HCT116 (cell line): ENCODE measurements around the gene VPS26B. TPM values are rescaled to one million over a fixed set of nuclear protein-coding genes. Genes with fewer than 3 reads are reported as not detected.

Experiments used
- ATAC-seq: fragments of 200-7000 bp; cut with Tn5 transposase; 2 replicates; pipeline ENCODE4 v1.9.1; 2020; ENCODE audit warnings: mild to moderate bottlenecking, moderate library complexity
- BruUV-seq: library from RNA; stranded (reverse); fragments of 400-500 nt; replicated peaks from 2 replicates; lab custom pipeline; 2021; lab: Mats Ljungman, UMichigan
- CTCF ChIA-PET: fragments of 300-600 bp; sonication (Branson Sonifier 250); formaldehyde crosslinking; loops from one replicate; lab custom pipeline; 2021; ENCODE audit warnings: antibody characterized with exemption; lab: Charles Lee
- POLR2A ChIA-PET: fragments of 300-600, 350-600 bp; sonication (Branson Sonifier 250); formaldehyde crosslinking; loops from one replicate; lab custom pipeline; 2021; ENCODE audit warnings: antibody characterized with exemption; lab: Charles Lee
- RAD21 ChIA-PET, 2 experiments: fragments of 300-600 bp; sonication (Branson Sonifier 250); formaldehyde crosslinking; loops; one replicate each; lab custom pipeline; 2023; ENCODE audit warnings: low total read pairs in 2 of 2; ENCODE audit not compliant: uncharacterized antibody in 2 of 2, unreplicated experiment in 2 of 2, low non-redundant PET in 1 of 2; lab: Charles Lee
- DNase-seq: peaks from one replicate; pipeline ENCODE4 v3.0.0-alpha.2; 2010; ENCODE audit warnings: low read depth, low spot score
- H2AFZ ChIP-seq: fragments of 200-600 bp; shearing (Covaris generic), sonication (generic); 2 replicates; pipeline ENCODE4 v1.6.1; 2017; ENCODE audit warnings: low read depth, mixed run types, mixed read lengths, antibody characterized with exemption, low read length; ENCODE audit not compliant: poor library complexity, severe bottlenecking
- H3K27ac ChIP-seq: 2 replicates; pipeline ENCODE4 v1.5.1; 2012; ENCODE audit warnings: low read depth, low read length
- H3K27me3 ChIP-seq: fragments of 200-600 bp; sonication (generic); 2 replicates; pipeline ENCODE4 v1.6.1; 2016; ENCODE audit warnings: mixed run types, low read length, mixed read lengths; ENCODE audit not compliant: insufficient read depth
- H3K36me3 ChIP-seq, 2 experiments: fragments of 200-500 bp in 1 of 2; fragments of 200-600 bp in 1 of 2; sonication (Bioruptor generic) in 1 of 2; sonication (generic) in 1 of 2; 2 replicates each; pipeline versions ENCODE4 v1.5.1 to v1.6.1; 2014 to 2016; ENCODE audit warnings: low read length in 2 of 2, inconsistent platforms in 1 of 2, mixed read lengths in 1 of 2, mixed run types in 1 of 2; ENCODE audit not compliant: insufficient read depth in 2 of 2, control insufficient read depth in 1 of 2
- H3K4me1 ChIP-seq, 2 experiments: fragments of 200-600 bp in 1 of 2; sonication (generic) in 1 of 2; 2 replicates each; pipeline versions ENCODE4 v1.5.1 to v1.6.1; 2012 to 2017; ENCODE audit warnings: low read length in 2 of 2, inconsistent platforms in 1 of 2, mild to moderate bottlenecking in 1 of 2, mixed read lengths in 1 of 2, mixed run types in 1 of 2, moderate library complexity in 1 of 2; ENCODE audit not compliant: insufficient read depth in 2 of 2, control insufficient read depth in 1 of 2
- H3K4me2 ChIP-seq: fragments of 200-600 bp; sonication (generic); 2 replicates; pipeline ENCODE4 v1.6.1; 2017; ENCODE audit warnings: mixed run types, low read length, mixed read lengths
- H3K4me3 ChIP-seq, 2 experiments: fragments of 200-600 bp in 1 of 2; sonication (generic) in 1 of 2; replicated peaks in 1 of 2; 2 replicates each; pipeline ENCODE4 v1.5.1; 2011 to 2016; ENCODE audit warnings: low read length in 2 of 2, control low read depth in 1 of 2, low read depth in 1 of 2, mild to moderate bottlenecking in 1 of 2, mixed read lengths in 1 of 2, mixed run types in 1 of 2
- H3K79me2 ChIP-seq: fragments of 200-600 bp; sonication (generic); 2 replicates; pipeline ENCODE4 v1.6.1; 2017; ENCODE audit warnings: mild to moderate bottlenecking, mixed run types, low read length, moderate library complexity, mixed read lengths; ENCODE audit not compliant: insufficient read depth
- H3K9ac ChIP-seq: fragments of 200-600 bp; sonication (generic); 2 replicates; pipeline ENCODE4 v1.6.1; 2016; ENCODE audit warnings: low read length, mixed read lengths
- H3K9me2 ChIP-seq: fragments of 200-600 bp; sonication (generic), shearing (Covaris generic); 2 replicates; pipeline ENCODE4 v1.6.1; 2017; ENCODE audit warnings: mixed run types, mild to moderate bottlenecking, moderate library complexity; ENCODE audit not compliant: insufficient read depth
- H3K9me3 ChIP-seq, 2 experiments: fragments of 200-500 bp in 1 of 2; fragments of 200-600 bp in 1 of 2; sonication (Bioruptor generic) in 1 of 2; sonication (generic) in 1 of 2; 2 replicates each; pipeline ENCODE4 v1.6.1; 2014 to 2017; ENCODE audit warnings: low read length in 2 of 2, mixed read lengths in 2 of 2, inconsistent platforms in 1 of 2, low read depth in 1 of 2, mild to moderate bottlenecking in 1 of 2, mixed run types in 1 of 2, moderate library complexity in 1 of 2; ENCODE audit not compliant: control insufficient read depth in 1 of 2, insufficient read depth in 1 of 2
- H4K20me1 ChIP-seq: fragments of 200-600 bp; sonication (generic), shearing (Covaris generic); 2 replicates; pipeline ENCODE4 v1.6.1; 2017; ENCODE audit warnings: mixed run types, mild to moderate bottlenecking, moderate library complexity; ENCODE audit not compliant: insufficient read depth
- CBX3 ChIP-seq: IDR thresholded peaks from 2 replicates; pipeline ENCODE4 v1.6.1; 2012; ENCODE audit warnings: low read depth
- CEBPB ChIP-seq: IDR thresholded peaks from 2 replicates; pipeline ENCODE4 v1.6.1; 2012; ENCODE audit warnings: low read depth
- EGR1 ChIP-seq: IDR thresholded peaks from 2 replicates; pipeline ENCODE4 v1.6.1; 2012; ENCODE audit warnings: low read depth
- EZH2 ChIP-seq: fragments of 200-600 bp; sonication (generic); IDR thresholded peaks from 2 replicates; pipeline ENCODE4 v1.6.1; 2017; ENCODE audit warnings: antibody characterized with exemption, mixed run types
- POLR2A ChIP-seq: IDR thresholded peaks from 2 replicates; pipeline ENCODE4 v1.7.0; 2011; ENCODE audit warnings: borderline replicate concordance; ENCODE audit not compliant: insufficient read depth, insufficient read length; ENCODE audit errors: extremely low read depth
- RAD21 ChIP-seq: IDR thresholded peaks from 2 replicates; pipeline ENCODE4 v1.6.1; 2012; ENCODE audit warnings: low read depth, mild to moderate bottlenecking
- intact Hi-C: fragments of 100-400 bp; cut with micrococcal nuclease; formaldehyde crosslinking; loops from 2 replicates; pipeline ENCODE4 v1.10.0; 2022
- total RNA-seq: library from RNA; stranded (reverse); gene quantifications from one replicate; pipeline ENCODE4 v1.2.1, GENCODE V29; 2021; ENCODE audit not compliant: unreplicated experiment
- TF ChIP-seq, protein P1 (sequence below): IDR thresholded peaks from 2 replicates; pipeline ENCODE4 v1.6.1; 2012; ENCODE audit warnings: low read depth
- TF ChIP-seq, protein P2 (sequence below): IDR thresholded peaks from 2 replicates; pipeline ENCODE4 v1.6.1; 2012

The VPS26B gene
- total RNA-seq, 1 experiment from 2014 or later, result 26.6 TPM

DNA sequence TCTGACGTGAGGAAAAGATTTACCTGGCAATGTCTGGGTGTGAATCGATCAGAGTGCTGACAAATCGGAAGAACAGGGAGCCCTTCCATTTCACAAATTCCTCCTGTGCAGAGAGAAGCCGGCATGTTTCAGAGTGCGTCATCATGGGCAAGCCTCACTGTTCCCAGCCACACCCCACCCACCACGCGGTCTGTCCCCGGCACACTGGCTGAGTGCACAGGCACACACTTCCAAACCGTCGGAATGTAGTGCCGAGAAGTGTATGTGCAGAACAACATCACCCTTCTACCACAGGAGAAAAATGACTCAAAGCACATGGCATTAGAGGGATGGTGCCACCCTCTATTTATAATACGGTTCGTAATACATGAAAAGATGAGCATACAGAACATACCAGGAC lies 48.2 kb upstream of the VPS26B start:
- DNase-seq (no peak), ATAC-seq (no peak)
- no peak overlapping the region for H3K27ac ChIP-seq
- H3K36me3 ChIP-seq, result peaks cover 50 to 53% of the 10 kb centered on the region in 2 experiments
- no peaks in the 10 kb centered on the region for H3K9me3 ChIP-seq
- no peaks in the 10 kb centered on the region for H3K4me1 ChIP-seq
- H3K4me3 ChIP-seq, result no peak overlapping the region
- intact Hi-C loops, result no loop called here
- H3K9ac ChIP-seq, result no peak overlapping the region
- TF ChIP-seq CBX3 (no peak), RAD21 (no peak), CEBPB (no peak), EGR1 (no peak), POLR2A (no peak), EZH2 (no peak)
- TF ChIP-seq, protein P1, sequence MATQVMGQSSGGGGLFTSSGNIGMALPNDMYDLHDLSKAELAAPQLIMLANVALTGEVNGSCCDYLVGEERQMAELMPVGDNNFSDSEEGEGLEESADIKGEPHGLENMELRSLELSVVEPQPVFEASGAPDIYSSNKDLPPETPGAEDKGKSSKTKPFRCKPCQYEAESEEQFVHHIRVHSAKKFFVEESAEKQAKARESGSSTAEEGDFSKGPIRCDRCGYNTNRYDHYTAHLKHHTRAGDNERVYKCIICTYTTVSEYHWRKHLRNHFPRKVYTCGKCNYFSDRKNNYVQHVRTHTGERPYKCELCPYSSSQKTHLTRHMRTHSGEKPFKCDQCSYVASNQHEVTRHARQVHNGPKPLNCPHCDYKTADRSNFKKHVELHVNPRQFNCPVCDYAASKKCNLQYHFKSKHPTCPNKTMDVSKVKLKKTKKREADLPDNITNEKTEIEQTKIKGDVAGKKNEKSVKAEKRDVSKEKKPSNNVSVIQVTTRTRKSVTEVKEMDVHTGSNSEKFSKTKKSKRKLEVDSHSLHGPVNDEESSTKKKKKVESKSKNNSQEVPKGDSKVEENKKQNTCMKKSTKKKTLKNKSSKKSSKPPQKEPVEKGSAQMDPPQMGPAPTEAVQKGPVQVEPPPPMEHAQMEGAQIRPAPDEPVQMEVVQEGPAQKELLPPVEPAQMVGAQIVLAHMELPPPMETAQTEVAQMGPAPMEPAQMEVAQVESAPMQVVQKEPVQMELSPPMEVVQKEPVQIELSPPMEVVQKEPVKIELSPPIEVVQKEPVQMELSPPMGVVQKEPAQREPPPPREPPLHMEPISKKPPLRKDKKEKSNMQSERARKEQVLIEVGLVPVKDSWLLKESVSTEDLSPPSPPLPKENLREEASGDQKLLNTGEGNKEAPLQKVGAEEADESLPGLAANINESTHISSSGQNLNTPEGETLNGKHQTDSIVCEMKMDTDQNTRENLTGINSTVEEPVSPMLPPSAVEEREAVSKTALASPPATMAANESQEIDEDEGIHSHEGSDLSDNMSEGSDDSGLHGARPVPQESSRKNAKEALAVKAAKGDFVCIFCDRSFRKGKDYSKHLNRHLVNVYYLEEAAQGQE, result no peak
- TF ChIP-seq, protein P2, sequence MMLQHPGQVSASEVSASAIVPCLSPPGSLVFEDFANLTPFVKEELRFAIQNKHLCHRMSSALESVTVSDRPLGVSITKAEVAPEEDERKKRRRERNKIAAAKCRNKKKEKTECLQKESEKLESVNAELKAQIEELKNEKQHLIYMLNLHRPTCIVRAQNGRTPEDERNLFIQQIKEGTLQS, result no peak
- H3K4me2 ChIP-seq, result no peak overlapping the region
- H3K79me2 ChIP-seq, result no peaks in the 10 kb centered on the region
- CTCF ChIA-PET, result interaction anchor here (0.8 kb wide), 1 partner anchor 32 kb away, joined by 3 read pairs; no protein-coding TSS in a partner anchor
- H3K9me2 ChIP-seq, result no peaks in the 10 kb centered on the region
- POLR2A ChIA-PET, result no interaction called here
- BruUV-seq, result no TSS peak
- H4K20me1 ChIP-seq, result no peaks in the 10 kb centered on the region
- no peaks in the 10 kb centered on the region for H3K27me3 ChIP-seq
- RAD21 ChIA-PET, result no interaction called here
- H2AFZ ChIP-seq, result no peak overlapping the region
